ENCODE results near the gene PTER. TPM values are rescaled to one million over a fixed set of nuclear protein-coding genes. Genes with fewer than 3 reads are reported as not detected.

Gene PTER
- total and polyA plus RNA-seq, 9 of the 15 experiments (the other 6 are each of a cell fraction or from before 2014, with no cell fraction given), result 15.5 to 42.1 (median 28.6) TPM

DNA sequence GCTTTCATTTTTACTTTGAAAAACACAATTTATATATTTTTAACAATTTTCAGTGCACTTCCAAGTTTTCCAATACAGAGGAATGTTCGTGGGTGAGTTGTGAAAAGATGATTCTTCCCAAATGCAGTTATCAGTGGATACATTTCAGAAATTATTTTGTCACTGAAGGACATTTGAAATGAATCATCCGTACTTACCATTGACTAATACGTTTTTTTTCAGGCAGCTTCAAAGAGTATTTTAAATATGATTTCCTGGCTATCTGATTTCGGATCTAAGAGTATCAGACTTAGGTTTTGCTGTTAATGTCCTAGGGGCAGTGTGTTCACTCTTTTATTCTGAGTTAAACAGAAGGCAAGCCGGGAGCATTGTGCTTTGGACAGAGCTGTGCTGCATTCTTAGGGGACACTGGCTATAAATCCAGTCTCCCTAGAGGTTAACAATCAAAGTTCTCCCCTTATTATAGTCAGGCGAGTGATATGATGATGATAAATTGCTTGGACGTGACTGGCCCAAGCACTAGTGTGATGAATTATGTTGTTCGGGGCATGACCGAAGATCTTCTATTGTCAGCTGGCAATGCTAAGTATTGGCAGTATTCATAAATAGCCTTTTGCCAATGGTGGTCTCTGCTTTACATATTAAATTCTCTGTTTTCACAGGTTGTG lies 4.5 kb downstream of the PTER start (continued):
- TF ChIP-seq, protein P1, sequence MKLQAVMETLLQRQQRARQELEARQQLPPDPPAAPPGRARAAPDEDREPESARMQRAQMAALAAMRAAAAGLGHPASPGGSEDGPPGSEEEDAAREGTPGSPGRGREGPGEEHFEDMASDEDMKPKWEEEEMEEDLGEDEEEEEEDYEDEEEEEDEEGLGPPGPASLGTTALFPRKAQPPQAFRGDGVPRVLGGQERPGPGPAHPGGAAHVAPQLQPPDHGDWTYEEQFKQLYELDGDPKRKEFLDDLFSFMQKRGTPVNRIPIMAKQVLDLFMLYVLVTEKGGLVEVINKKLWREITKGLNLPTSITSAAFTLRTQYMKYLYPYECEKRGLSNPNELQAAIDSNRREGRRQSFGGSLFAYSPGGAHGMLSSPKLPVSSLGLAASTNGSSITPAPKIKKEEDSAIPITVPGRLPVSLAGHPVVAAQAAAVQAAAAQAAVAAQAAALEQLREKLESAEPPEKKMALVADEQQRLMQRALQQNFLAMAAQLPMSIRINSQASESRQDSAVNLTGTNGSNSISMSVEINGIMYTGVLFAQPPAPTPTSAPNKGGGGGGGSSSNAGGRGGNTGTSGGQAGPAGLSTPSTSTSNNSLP (IDR thresholded peaks at IDR 0.05; ENCODE audit: borderline replicate concordance, low read depth, low read length), result no peak
- TF ChIP-seq CHD4 (IDR thresholded peaks at IDR 0.05; ENCODE audit: insufficient read depth, insufficient replicate concordance, low read depth, low read length, poor library complexity, severe bottlenecking) (no peak), RHOXF2B (CRISPR knock-in tag; conservative IDR thresholded peaks at IDR 0.05) (no peak), BRCA1 (IDR thresholded peaks at IDR 0.05) (no peak), BRCA1 (CRISPR knock-in tag; IDR thresholded peaks at IDR 0.05) (no peak), NR4A1 (CRISPR knock-in tag; IDR thresholded peaks at IDR 0.05) (no peak), NR4A1 (tag; IDR thresholded peaks at IDR 0.05) (no peak), KDM1A (IDR thresholded peaks at IDR 0.05) (no peak), BCLAF1 (IDR thresholded peaks at IDR 0.05; ENCODE audit: borderline replicate concordance in 1 of 2, control insufficient read depth in 1 of 2, low read depth in 2 of 2, low read length in 1 of 2) (no peak), CC2D1A (IDR thresholded peaks at IDR 0.05) (no peak), ZNF134 (CRISPR knock-in tag; conservative IDR thresholded peaks at IDR 0.05) (no peak)

All from K562 (cell line).